Limb (tissue), 2 donors: ENCODE results near the gene MAP3K12.
A peak's percentile ranks its signal among the peaks of the same experiment; 100 is the strongest.

Experiments used
- DNase-seq, 2 donors: peaks; one replicate each; pipeline ENCODE4 v3.0.0-alpha.2; 2016; ENCODE audit errors: extremely low spot score in 2 of 2

The MAP3K12 gene

DNA sequence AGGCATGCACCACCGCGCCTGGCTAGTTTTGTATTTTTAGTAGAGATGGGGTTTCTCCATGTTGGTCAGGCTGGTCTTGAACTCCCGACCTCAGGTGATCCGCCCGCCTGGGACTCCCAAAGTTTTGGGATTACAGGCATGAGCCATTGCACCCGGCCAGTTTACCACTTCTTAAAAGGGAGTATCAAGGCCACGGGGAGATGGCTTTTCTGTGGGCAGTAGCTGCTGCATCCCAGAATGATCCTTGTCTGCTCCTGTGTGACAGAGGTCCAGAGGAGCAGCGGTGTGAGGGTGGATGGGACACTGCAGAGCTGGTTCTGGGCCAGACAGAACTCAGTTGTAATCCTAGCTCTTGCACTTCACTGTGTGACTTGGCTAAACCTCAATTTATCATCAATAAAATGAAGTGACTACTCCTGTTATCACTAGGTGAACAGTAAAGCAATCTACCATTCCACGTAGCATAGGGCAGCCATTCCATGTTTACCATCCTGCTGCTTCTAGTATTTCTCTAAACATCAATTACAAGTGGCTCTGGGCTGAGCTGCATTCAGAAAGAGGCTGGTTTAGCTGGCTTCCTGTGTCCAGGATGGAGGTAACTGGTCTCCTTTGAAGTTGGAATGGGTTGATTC lies 11.0 kb upstream of the MAP3K12 start:
- DNase-seq = no peak

DNA sequence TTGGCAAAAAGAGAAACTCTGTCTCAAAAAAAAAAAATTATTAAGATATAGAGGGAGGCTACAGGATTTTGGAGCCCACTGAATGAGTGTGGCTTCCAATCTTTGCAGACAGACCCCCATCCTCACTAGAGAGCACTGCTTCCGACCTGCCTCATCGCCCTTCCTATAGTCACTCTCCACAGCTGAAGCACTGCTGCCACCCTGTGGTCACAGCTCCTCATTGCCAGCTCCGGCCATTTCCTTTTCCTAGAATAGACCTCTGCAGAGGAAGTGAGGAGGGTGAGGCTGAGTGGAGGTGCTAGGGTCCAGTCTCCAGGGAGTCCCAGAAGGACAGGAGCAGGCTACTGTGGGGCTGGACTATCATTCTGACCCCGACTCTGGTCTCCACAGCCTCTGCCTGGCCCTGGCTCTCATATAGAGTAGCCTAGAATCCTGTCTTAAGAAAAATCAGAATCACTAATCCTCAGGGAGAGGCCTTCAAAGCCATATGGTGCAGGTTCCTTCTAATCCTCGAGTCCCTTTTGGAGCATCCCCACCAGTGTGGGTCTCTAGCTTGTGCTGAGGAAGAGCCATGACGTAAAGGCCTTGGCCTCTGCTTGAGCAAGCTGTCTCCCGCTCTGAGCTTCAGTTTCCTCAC lies 9.4 kb upstream of the MAP3K12 start:
- peak; percentile 78 to 90 for DNase-seq

- DNase-seq = no peak
Measured at GRCh38 chr12:53507603-53507885, 8.3 kb upstream of the MAP3K12 start.

DNA sequence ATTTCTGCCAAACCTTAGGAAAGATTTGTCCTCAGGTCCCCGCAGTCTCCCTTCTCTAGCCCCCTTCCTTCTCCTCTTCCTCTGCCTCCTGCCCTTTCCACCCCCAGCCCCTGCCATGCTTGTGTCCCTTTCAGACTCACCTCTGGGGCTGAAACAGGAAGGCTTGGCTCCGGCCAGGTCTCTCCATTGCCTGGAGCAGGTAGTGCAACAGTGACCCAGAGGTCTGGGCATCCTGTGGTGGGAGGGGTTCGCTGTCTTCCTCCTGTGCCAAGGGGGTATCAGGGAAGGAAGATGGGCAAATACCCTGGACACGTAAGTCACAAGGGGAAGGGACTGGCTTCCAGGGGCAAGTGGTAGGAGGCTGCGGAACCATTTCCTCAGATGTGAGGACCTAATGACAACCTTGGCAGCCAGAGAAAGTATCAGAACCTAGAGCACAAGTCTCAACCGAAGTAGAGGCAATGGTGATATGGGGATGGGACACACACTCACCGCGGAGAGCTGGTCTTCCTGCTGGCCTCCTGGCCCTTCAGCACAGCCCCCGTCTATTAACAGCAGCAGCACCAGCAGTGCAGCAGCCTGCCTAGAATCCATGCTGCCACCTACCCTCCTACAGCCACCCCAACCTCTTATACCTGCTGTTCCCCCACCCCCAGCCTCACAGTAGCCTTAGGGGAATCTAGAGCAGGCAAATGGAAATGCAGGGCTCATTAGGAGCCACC lies 7.8 kb upstream of the MAP3K12 start, which contains the start of gene NPFF:
NPFF (minus strand) TSS at position 604 of the 722 bp plus-strand sequence; CDS start at position 594, 10 bp downstream.
- no peak for DNase-seq

GRCh38 chr12:53506450-53506785 lies 7.2 kb upstream of the MAP3K12 start:
- DNase-seq = no peak

DNA sequence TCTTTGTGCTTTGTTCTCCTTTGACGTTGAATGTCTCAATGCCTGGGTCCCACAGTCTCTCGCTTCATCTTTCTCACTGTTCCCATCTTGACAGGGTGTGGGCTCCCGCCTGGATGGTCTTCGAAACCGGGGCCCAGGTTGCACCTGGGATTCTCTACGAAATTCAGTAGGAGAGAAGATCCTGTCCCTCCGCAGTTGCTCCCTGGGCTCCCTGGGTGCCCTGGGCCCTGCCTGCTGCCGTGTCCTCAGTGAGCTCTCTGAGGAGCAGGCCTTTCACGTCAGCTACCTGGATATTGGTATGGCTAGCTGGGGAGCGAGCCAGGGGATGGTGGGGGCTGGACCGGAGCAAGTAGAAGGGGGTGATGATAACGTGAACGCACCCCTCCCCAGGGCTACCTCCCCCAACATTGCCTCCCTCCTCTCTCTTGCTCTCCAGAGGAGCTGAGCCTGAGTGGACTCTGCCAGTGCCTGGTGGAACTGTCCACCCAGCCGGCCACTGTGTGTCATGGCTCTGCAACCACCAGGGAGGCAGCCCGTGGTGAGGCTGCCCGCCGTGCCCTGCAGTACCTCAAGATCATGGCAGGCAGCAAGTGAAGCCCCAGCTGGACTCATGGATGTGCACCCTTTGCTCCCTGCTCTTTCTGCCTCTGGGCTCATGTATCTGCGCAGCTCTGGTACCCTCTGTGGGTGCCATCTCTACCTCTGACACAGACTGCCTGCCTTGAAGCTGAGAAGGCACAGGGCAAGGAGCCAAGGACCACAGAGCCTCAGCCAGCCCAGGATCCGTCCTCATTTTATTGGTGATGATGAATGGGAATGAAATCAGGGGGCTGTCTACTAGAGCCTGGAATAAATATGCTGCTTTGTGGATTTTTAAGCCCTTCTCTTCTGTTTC lies 6.5 kb upstream of the MAP3K12 start:
- DNase-seq = no peak

- no peak for DNase-seq
Measured at GRCh38 chr12:53505086-53505485, 5.8 kb upstream of the MAP3K12 start.

DNA sequence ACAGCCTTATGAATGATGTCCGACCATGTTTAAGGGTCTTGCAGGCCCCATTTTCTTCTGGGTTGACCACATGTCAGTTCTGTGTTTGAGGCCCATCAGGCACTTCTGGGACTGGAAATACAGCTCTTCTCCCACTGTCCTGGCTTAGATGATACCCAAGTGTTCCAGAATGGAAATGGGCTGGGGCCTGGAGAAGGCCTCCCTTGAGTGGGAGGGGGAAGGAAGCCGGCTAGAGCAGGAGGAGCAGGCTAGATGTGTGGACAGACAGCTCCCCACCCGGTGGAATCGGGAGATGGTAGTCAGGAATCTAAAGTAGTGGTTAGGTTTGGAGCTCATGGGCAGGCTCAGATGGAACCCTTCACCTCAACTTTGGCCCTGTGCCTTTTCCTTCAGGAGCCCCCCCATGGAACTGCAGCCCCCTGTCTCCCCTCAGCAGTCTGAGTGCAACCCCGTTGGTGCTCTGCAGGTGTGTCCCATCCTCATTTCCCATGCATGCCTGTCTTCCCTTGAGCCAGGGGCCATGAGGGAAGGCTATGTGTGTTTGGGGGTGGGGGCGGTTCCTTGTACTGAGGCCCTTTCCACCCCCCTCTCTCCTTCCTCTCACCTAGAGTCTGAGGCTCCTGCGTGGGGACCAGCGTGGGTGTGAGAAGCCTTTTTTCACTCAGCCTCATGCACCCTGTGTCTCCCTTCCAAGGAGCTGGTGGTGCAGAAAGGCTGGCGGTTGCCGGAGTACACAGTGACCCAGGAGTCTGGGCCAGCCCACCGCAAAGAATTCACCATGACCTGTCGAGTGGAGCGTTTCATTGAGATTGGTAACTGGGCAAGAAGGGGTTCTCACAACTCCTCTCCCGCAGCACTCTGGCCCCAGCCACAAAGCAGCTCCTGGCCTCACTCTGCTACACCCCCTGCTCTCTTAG lies 5.0 kb upstream of the MAP3K12 start:
- DNase-seq = no peak

DNA sequence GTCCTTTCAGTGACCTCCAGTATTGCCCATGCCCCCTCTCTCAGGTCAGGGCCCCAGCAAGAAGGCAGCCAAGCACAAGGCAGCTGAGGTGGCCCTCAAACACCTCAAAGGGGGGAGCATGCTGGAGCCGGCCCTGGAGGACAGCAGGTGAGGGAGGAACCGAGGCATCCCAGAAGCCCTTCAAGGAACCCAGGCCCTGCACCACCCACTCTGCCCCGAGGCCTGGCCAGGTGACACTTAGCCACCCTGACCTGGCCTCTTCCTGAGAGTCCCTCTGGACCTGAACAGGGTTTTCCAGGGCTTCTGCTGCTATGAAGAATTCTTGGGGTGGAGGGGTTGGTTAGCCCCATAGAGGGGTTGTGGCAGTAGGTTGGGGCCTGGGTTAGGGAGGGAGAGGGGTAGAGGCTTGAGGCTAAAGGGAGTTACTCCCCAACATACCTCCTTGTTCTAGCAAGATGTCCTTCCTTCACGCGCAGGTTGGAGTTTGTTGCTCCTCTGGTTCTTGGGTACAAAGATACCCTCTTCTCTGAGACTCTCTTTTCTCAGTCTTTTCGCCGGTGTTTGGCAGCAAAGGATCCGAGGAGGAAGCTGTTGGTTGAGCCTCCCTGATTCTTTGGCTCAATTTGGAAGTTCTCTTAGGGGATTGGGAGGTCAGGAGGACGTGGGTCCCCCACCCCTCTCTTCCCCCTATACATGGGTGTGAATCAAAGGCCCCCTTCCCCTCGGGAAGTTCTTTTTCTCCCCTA lies 3.9 kb upstream of the MAP3K12 start:
- no peak for DNase-seq

DNA sequence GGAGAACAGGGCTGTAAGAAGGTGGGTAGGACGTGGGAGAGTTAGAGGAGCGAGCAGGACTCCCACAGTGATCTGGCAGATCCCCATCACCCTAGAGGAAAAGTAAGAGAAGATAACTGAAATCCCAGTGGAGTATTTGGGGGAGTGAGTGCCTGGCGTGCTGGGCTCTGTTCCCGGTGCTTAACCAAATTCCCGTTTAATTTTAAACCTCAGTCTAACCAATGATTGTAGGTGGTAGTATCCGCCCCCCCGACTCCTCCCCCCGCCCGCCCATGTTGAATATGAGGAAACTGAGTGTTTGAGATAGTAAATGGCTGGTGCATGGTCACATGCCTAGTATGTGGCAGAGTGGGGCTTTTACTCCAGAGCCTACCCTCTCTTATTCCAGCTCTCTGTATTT lies 3.1 kb upstream of the MAP3K12 start:
- DNase-seq = no peak

DNA sequence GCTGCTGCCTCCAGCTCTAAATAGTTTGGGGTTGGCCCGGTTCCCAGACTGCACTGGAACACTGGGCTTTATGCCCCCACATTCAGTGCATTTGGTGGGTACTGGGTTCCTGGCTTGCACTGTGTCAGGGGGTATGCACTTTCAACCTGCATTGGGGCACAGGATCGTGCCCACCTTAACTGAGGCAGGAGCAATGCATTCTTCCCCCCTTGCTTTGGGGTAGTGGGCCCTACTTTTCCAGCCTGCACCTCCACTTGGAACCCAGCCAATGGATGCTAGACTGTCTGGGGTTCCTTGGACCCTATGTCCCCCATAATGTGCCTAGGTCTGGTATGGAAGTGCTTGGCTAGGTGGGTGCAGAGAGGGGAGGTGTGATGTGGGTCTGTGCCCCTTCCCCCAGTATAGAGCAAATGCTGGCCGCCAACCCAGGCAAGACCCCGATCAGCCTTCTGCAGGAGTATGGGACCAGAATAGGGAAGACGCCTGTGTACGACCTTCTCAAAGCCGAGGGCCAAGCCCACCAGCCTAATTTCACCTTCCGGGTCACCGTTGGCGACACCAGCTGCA lies 2.4 kb upstream of the MAP3K12 start:
- DNase-seq = no peak

DNA sequence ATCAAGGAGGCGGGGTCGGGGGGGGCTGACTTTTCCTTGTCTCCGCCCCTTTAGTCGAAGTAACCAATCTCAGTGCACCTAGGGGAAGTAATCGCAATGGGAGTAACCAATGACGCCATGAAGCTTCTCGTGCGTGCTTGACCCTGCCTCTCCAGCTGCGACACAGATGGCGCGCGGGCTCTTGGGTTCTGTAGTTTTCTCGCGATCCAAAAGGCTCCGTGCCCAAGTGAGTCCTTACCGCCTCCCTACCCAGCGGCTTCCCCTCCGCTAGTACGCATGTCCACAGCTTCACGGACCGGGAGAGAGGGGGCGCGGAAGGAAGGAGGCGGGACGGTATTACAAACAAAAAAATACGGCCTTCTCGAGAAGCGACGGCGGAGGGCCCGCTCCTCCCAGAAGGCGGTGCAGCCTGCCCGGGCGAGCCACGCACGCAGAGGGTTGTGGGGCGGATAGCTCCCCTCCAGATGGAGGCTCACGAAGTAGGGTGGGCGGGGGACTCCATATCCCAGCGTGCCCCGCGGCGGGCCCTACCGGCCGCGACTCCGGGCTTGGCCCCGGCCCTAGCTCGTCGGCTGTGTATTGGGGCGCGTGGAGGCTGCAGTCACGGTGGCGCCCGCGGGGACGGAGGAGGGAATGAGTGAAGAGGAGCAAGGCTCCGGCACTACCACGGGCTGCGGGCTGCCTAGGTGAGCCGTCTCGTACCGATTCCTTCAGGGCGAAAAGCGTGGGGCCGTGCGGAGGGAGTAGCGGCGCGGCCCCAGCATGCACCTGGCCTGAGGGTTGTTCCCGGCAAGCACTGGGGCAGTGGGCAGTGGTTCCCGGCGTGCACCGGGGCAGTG lies 1.7 kb upstream of the MAP3K12 start, which contains the start of gene TARBP2:
TARBP2 (plus strand) TSS at position 508 of the 839 bp plus-strand sequence; CDS start at position 634, 126 bp downstream.
- peak; percentile 99 for DNase-seq

- no peak for DNase-seq
Measured at GRCh38 chr12:53500142-53500775, 1.0 kb upstream of the MAP3K12 start.

DNA sequence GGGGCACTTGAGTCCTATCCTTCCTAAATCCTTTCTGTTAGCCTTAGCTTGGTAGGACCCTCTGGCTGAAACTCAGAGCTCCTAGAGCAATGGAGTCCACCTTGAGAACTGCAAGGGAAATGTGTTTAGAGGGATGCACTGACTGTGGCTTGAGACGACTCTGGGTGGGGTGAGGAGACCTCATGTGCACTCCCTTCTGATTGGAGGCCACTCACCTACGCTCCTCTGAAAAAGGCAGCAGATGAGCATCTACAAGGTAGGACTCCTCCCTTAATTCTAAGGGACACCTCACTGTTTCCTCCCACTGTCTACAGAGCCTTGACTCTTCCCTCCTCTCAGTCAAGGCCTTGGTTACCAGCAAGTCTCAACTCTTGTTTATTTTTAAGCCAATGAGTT lies 1.0 kb downstream of the MAP3K12 start:
- DNase-seq = no peak

- no peak for DNase-seq
Measured at GRCh38 chr12:53497461-53497860, 1.8 kb downstream of the MAP3K12 start.

DNA sequence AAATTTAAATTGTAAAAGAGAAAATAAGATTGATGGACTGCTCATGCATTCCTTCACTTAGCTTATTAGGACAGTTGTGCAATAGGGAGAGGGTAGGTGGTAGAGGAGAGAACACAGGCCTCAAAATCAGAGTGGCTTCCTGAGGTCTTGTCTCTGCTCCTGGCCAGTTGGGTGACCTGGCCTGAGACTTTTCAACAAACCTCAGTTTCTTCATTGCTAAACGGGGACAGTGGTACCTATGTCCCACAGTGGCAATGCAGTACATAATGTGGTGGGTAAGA lies 2.6 kb downstream of the MAP3K12 start:
- DNase-seq = no peak

- DNase-seq = peak in 1 of 2 donors; percentile 48
Measured at GRCh38 chr12:53495903-53496751, 3.1 kb downstream of the MAP3K12 start.
